Measurements from ENCODE around the gene C2CD4B. TPM values are rescaled to one million over a fixed set of nuclear protein-coding genes. Genes with fewer than 3 reads are reported as not detected.

Gene C2CD4B
- total RNA-seq, 1 experiment from 2014 or later, result 0.26 TPM

DNA sequence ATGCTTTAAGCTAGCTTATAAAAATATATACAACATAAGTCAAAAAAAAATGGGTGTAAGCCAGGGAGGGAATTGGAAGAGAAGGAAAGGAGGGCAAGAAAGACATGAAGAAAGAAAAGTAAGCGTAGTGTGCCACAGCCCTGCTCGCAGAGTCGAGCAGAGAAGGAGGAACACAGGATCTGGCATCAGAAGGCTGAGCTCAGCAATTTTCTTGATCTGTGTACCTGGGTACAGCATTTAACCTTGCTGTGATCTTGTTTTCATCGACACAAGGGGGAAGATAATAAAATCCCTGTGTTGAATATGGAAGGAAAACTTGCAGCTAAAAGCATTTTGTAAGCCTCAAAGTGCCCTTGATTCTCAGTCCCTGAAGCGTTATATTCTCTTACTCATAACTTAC lies 23.7 kb upstream of the C2CD4B start:
- no peak for DNase-seq (ENCODE audit: low read depth, low spot score)
- Histone ChIP-seq H3K27ac (ENCODE audit: low read length) (no peak overlapping the region), H3K36me3 (ENCODE audit: control insufficient read depth, insufficient read depth, low read length) (no peaks in the 10 kb centered on the region), H3K27me3 (ENCODE audit: control insufficient read depth, insufficient read depth, low read length) (peaks cover 15% of the 10 kb centered on the region), H3K4me3 (ENCODE audit: low read depth in 2 of 2, low read length in 2 of 2) (no peak overlapping the region), H3K4me1 (ENCODE audit: control insufficient read depth, insufficient read depth, low read length) (no peaks in the 10 kb centered on the region), H3K9me3 (ENCODE audit: control insufficient read depth, insufficient read depth, low read depth, low read length) (no peaks in the 10 kb centered on the region)
- TF ChIP-seq POLR2AphosphoS5 (IDR thresholded peaks at IDR 0.05; ENCODE audit: low read depth, low read length) (no peak), CTCF (IDR thresholded peaks at IDR 0.05) (no peak), TCF7L2 (IDR thresholded peaks at IDR 0.05; ENCODE audit: low read depth, low read length) (no peak), SIN3A (IDR thresholded peaks at IDR 0.05; ENCODE audit: borderline replicate concordance, insufficient read depth, low read depth, low read length) (no peak), REST (IDR thresholded peaks at IDR 0.05; ENCODE audit: insufficient read depth in 1 of 2, low read depth in 2 of 2, low read length in 1 of 2) (no peak)
- intact Hi-C loops (cut with micrococcal nuclease; ENCODE audit: unreplicated experiment) (no loop called here), in situ Hi-C loops (cut with HindIII; ENCODE audit: low pct_unique_long_range_greater_than_20kb, low sequenced_read_pairs) (no loop called here)
- POLR2A ChIA-PET, result interaction anchor here (0.7 kb wide), 1 partner anchor 43 kb away, joined by 3 read pairs; no protein-coding TSS in a partner anchor
- BruUV-seq (replicated peaks), result no TSS peak
- no peak for ATAC-seq
- CTCF ChIA-PET, result no interaction called here

GRCh38 chr15:62187910-62188309 lies 22.8 kb upstream of the C2CD4B start:
- ChIA-PET CTCF (no interaction called here), POLR2A (interaction anchor here (0.7 kb wide), 1 partner anchor 44 kb away, joined by 3 read pairs; no protein-coding TSS in a partner anchor)
- no peak for ATAC-seq
- no peaks in the 10 kb centered on the region for H3K9me3 ChIP-seq (ENCODE audit: control insufficient read depth, insufficient read depth, low read depth, low read length)
- BruUV-seq (replicated peaks), result no TSS peak
- no peaks in the 10 kb centered on the region for H3K36me3 ChIP-seq (ENCODE audit: control insufficient read depth, insufficient read depth, low read length)
- intact Hi-C loops (cut with micrococcal nuclease; ENCODE audit: unreplicated experiment), result no loop called here
- no peak for TF ChIP-seq POLR2AphosphoS5 (IDR thresholded peaks at IDR 0.05; ENCODE audit: low read depth, low read length)
- no peak for TF ChIP-seq REST (IDR thresholded peaks at IDR 0.05; ENCODE audit: insufficient read depth in 1 of 2, low read depth in 2 of 2, low read length in 1 of 2)
- no peak for TF ChIP-seq SIN3A (IDR thresholded peaks at IDR 0.05; ENCODE audit: borderline replicate concordance, insufficient read depth, low read depth, low read length)
- TF ChIP-seq TCF7L2 (IDR thresholded peaks at IDR 0.05; ENCODE audit: low read depth, low read length), result no peak
- TF ChIP-seq CTCF (IDR thresholded peaks at IDR 0.05), result no peak
- no peaks in the 10 kb centered on the region for H3K4me1 ChIP-seq (ENCODE audit: control insufficient read depth, insufficient read depth, low read length)
- peaks cover 8% of the 10 kb centered on the region for H3K27me3 ChIP-seq (ENCODE audit: control insufficient read depth, insufficient read depth, low read length)
- H3K27ac ChIP-seq (ENCODE audit: low read length), result no peak overlapping the region
- no peak overlapping the region for H3K4me3 ChIP-seq (ENCODE audit: low read depth in 2 of 2, low read length in 2 of 2)
- in situ Hi-C loops (cut with HindIII; ENCODE audit: low pct_unique_long_range_greater_than_20kb, low sequenced_read_pairs), result no loop called here
- DNase-seq (ENCODE audit: low read depth, low spot score), result no peak
